ACC112 (cell line): ENCODE results near the gene C1QB.

ENCODE experiments used
- H2AFZ ChIP-seq: fragments of 200-600 bp; sonication (generic); one replicate; pipeline ENCODE4 v1.6.0; 2017; ENCODE audit warnings: antibody characterized with exemption, low read length; ENCODE audit not compliant: unreplicated experiment
- H3K27ac ChIP-seq: fragments of 200-600 bp; sonication (generic); 2 replicates; pipeline ENCODE4 v1.5.1; 2014; ENCODE audit warnings: low read depth, mild to moderate bottlenecking, antibody characterized with exemption, low read length, moderate library complexity
- H3K27me3 ChIP-seq: fragments of 200-600 bp; sonication (generic); 2 replicates; pipeline ENCODE4 v1.6.1; 2014; ENCODE audit warnings: mild to moderate bottlenecking, antibody characterized with exemption, low read length, moderate library complexity, mixed read lengths; ENCODE audit not compliant: insufficient read depth
- H3K36me3 ChIP-seq: fragments of 200-600 bp; sonication (generic); 2 replicates; pipeline ENCODE4 v1.6.1; 2016; ENCODE audit warnings: mild to moderate bottlenecking, antibody characterized with exemption, low read length, moderate library complexity, mixed read lengths; ENCODE audit not compliant: insufficient read depth
- H3K4me1 ChIP-seq: fragments of 200-600 bp; sonication (generic); one replicate; pipeline ENCODE4 v1.6.1; 2016; ENCODE audit warnings: low read length, mixed read lengths; ENCODE audit not compliant: insufficient read depth, unreplicated experiment, control insufficient read depth
- H3K4me3 ChIP-seq: fragments of 200-600 bp; sonication (generic); 2 replicates; pipeline ENCODE4 v1.5.1; 2014; ENCODE audit warnings: mild to moderate bottlenecking, low read depth, low read length
- H3K79me2 ChIP-seq: fragments of 200-600 bp; sonication (generic); one replicate; pipeline ENCODE4 v1.6.0; 2016; ENCODE audit warnings: low read length; ENCODE audit not compliant: control insufficient read depth, unreplicated experiment, insufficient read depth

Gene C1QB

GRCh38 chr1:22645931-22646330, 7.1 kb upstream of the C1QB start:
- no peaks in the 10 kb centered on the region for H3K27me3 ChIP-seq
- H3K4me3 ChIP-seq, result no peak overlapping the region
- H3K4me1 ChIP-seq, result peaks cover 10% of the 10 kb centered on the region
- H3K36me3 ChIP-seq, result no peaks in the 10 kb centered on the region
- no peaks in the 10 kb centered on the region for H3K79me2 ChIP-seq
- H3K27ac ChIP-seq, result no peak overlapping the region
- no peak overlapping the region for H2AFZ ChIP-seq

GRCh38 chr1:22646384-22646783, 6.7 kb upstream of the C1QB start:
- Histone ChIP-seq H3K4me1 (peaks cover 10% of the 10 kb centered on the region), H2AFZ (no peak overlapping the region), H3K36me3 (no peaks in the 10 kb centered on the region), H3K4me3 (no peak overlapping the region), H3K79me2 (no peaks in the 10 kb centered on the region), H3K27ac (no peak overlapping the region), H3K27me3 (no peaks in the 10 kb centered on the region)

GRCh38 chr1:22650089-22650693, 2.8 kb upstream of the C1QB start:
- H3K27ac ChIP-seq, result no peak overlapping the region
- peaks cover 10% of the 10 kb centered on the region for H3K4me1 ChIP-seq
- no peaks in the 10 kb centered on the region for H3K79me2 ChIP-seq
- no peaks in the 10 kb centered on the region for H3K36me3 ChIP-seq
- H3K27me3 ChIP-seq, result peaks cover 25% of the 10 kb centered on the region
- H3K4me3 ChIP-seq, result no peak overlapping the region
- no peak overlapping the region for H2AFZ ChIP-seq

- no peak overlapping the region for H3K27ac ChIP-seq
Measured at GRCh38 chr1:22651941-22652856, 837 bp upstream of the C1QB start.

GRCh38 chr1:22654692-22655091, 1.7 kb downstream of the C1QB start:
- no peak overlapping the region for H3K4me3 ChIP-seq
- H3K36me3 ChIP-seq, result no peaks in the 10 kb centered on the region
- no peak overlapping the region for H2AFZ ChIP-seq
- peaks cover 58% of the 10 kb centered on the region for H3K27me3 ChIP-seq
- no peaks in the 10 kb centered on the region for H3K79me2 ChIP-seq
- H3K4me1 ChIP-seq, result no peaks in the 10 kb centered on the region
- H3K27ac ChIP-seq, result no peak overlapping the region

More at GRCh38 chr1:22651941-22652856, 837 bp upstream of the C1QB start:
- Histone ChIP-seq H3K79me2 (no peaks in the 10 kb centered on the region), H3K36me3 (no peaks in the 10 kb centered on the region), H2AFZ (no peak overlapping the region), H3K27me3 (peaks cover 45% of the 10 kb centered on the region), H3K4me3 (no peak overlapping the region), H3K4me1 (no peaks in the 10 kb centered on the region)

GRCh38 chr1:22658385-22659163, 5.5 kb downstream of the C1QB start:
- no peaks in the 10 kb centered on the region for H3K79me2 ChIP-seq
- no peaks in the 10 kb centered on the region for H3K4me1 ChIP-seq
- no peak overlapping the region for H3K27ac ChIP-seq
- no peak overlapping the region for H2AFZ ChIP-seq
- H3K4me3 ChIP-seq, result no peak overlapping the region
- peaks cover 61% of the 10 kb centered on the region for H3K27me3 ChIP-seq
- H3K36me3 ChIP-seq, result no peaks in the 10 kb centered on the region

GRCh38 chr1:22660716-22661241, 7.7 kb downstream of the C1QB start:
- H3K36me3 ChIP-seq, result no peaks in the 10 kb centered on the region
- no peak overlapping the region for H3K4me3 ChIP-seq
- H2AFZ ChIP-seq, result no peak overlapping the region
- H3K27ac ChIP-seq, result no peak overlapping the region
- no peaks in the 10 kb centered on the region for H3K79me2 ChIP-seq
- no peaks in the 10 kb centered on the region for H3K4me1 ChIP-seq
- H3K27me3 ChIP-seq, result peaks cover 40% of the 10 kb centered on the region

- Histone ChIP-seq H3K4me1 (no peaks in the 10 kb centered on the region), H3K27ac (no peak overlapping the region), H3K4me3 (no peak overlapping the region), H3K27me3 (peaks cover 32% of the 10 kb centered on the region), H3K36me3 (no peaks in the 10 kb centered on the region), H2AFZ (no peak overlapping the region), H3K79me2 (no peaks in the 10 kb centered on the region)
Measured at GRCh38 chr1:22661880-22662279, 8.8 kb downstream of the C1QB start.

GRCh38 chr1:22662318-22662717, 9.3 kb downstream of the C1QB start:
- no peak overlapping the region for H3K27ac ChIP-seq
- no peak overlapping the region for H3K4me3 ChIP-seq
- no peaks in the 10 kb centered on the region for H3K79me2 ChIP-seq
- H3K4me1 ChIP-seq, result no peaks in the 10 kb centered on the region
- H3K36me3 ChIP-seq, result no peaks in the 10 kb centered on the region
- H2AFZ ChIP-seq, result no peak overlapping the region
- H3K27me3 ChIP-seq, result peaks cover 32% of the 10 kb centered on the region

- no peaks in the 10 kb centered on the region for H3K79me2 ChIP-seq
- no peak overlapping the region for H3K27ac ChIP-seq
- peaks cover 33% of the 10 kb centered on the region for H3K27me3 ChIP-seq
Measured at GRCh38 chr1:22662986-22663408, 10.0 kb downstream of the C1QB start.

More at GRCh38 chr1:22662986-22663408, 10.0 kb downstream of the C1QB start:
- no peaks in the 10 kb centered on the region for H3K36me3 ChIP-seq
- H3K4me3 ChIP-seq, result no peak overlapping the region
- H3K4me1 ChIP-seq, result no peaks in the 10 kb centered on the region
- H2AFZ ChIP-seq, result no peak overlapping the region
